ENCODE measurements around the gene USF3. TPM values are rescaled to one million over a fixed set of nuclear protein-coding genes. Genes with fewer than 3 reads are reported as not detected.

USF3 gene
- total and polyA plus RNA-seq, 2 experiments from 2014 or later: 10.1 to 23.5 TPM

GRCh38 chr3:113685956-113686721 is 10.3 kb downstream of the USF3 start:
- Histone ChIP-seq H3K4me2 (peak overlapping the region; percentile 14; the same call in 1 of the 2 replicates), H3K4me3 (no peak overlapping the region), H3K9me2 (ENCODE audit: insufficient read depth) (peaks cover 7% of the 10 kb centered on the region; the same call in 1 of the 2 replicates), H3K27ac (ENCODE audit: low read depth) (no peak overlapping the region), H3K79me2 (replicated peaks; ENCODE audit: insufficient read depth) (peaks cover 35% of the 10 kb centered on the region), H3K4me1 (ENCODE audit: insufficient read depth) (peaks cover 14% of the 10 kb centered on the region), H2AFZ (no peak overlapping the region), H3F3A (replicated peaks; ENCODE audit: low read depth) (no peaks in the 10 kb centered on the region), H3K36me3 (ENCODE audit: insufficient read depth) (no peaks in the 10 kb centered on the region), H4K20me1 (replicated peaks; ENCODE audit: insufficient read depth) (no peaks in the 10 kb centered on the region), H3K27me3 (ENCODE audit: insufficient read depth) (no peaks in the 10 kb centered on the region)
- no peak for TF ChIP-seq EZH2 (IDR thresholded peaks at IDR 0.05; ENCODE audit: low read depth, unreplicated experiment)
- peak; percentile 25; the same call in 1 of the 2 replicates for TF ChIP-seq ZNF462 (CRISPR knock-in tag; IDR thresholded peaks at IDR 0.05)
- Mint-ChIP-seq H3K27ac (peak overlapping the region; percentile 71), H3K4me1 (peaks cover 20% of the 10 kb centered on the region), H3K9me3 (peaks cover 3% of the 10 kb centered on the region; the same call in 2 of the 3 replicates), H3K27me3 (ENCODE audit: insufficient read depth, low read depth, poor library complexity) (no peaks in the 10 kb centered on the region), H3K4me3 (no peak overlapping the region; the same call in 1 of the 3 replicates), H3K36me3 (ENCODE audit: low read depth) (peaks cover 29% of the 10 kb centered on the region; the same call in 2 of the 3 replicates)
- ATAC-seq (peak; percentile 85), DNase-seq (ENCODE audit: low spot score) (peak; percentile 64)

- Mint-ChIP-seq H3K4me1 (peaks cover 20% of the 10 kb centered on the region), H3K27ac (no peak overlapping the region), H3K4me3 (no peak overlapping the region), H3K27me3 (ENCODE audit: insufficient read depth, low read depth, poor library complexity) (no peaks in the 10 kb centered on the region), H3K9me3 (peaks cover 3% of the 10 kb centered on the region; the same call in 2 of the 3 replicates), H3K36me3 (ENCODE audit: low read depth) (peaks cover 30% of the 10 kb centered on the region; the same call in 2 of the 3 replicates)
- no peak for DNase-seq (ENCODE audit: low spot score)
- no peak overlapping the region for H3K4me3 ChIP-seq
- H3K27ac ChIP-seq (ENCODE audit: low read depth): no peak overlapping the region
- no peaks in the 10 kb centered on the region for H3K27me3 ChIP-seq (ENCODE audit: insufficient read depth)
- H4K20me1 ChIP-seq (replicated peaks; ENCODE audit: insufficient read depth): no peaks in the 10 kb centered on the region
- peaks cover 14% of the 10 kb centered on the region for H3K4me1 ChIP-seq (ENCODE audit: insufficient read depth)
- peaks cover 27% of the 10 kb centered on the region for H3K79me2 ChIP-seq (replicated peaks; ENCODE audit: insufficient read depth)
- no peaks in the 10 kb centered on the region for H3K36me3 ChIP-seq (ENCODE audit: insufficient read depth)
- no peak overlapping the region for H2AFZ ChIP-seq
- no peak overlapping the region for H3K4me2 ChIP-seq
- no peak for ATAC-seq
- no peaks in the 10 kb centered on the region for H3F3A ChIP-seq (replicated peaks; ENCODE audit: low read depth)
- peaks cover 7% of the 10 kb centered on the region; the same call in 1 of the 2 replicates for H3K9me2 ChIP-seq (ENCODE audit: insufficient read depth)
- TF ChIP-seq ZNF331 (CRISPR knock-in tag; IDR thresholded peaks at IDR 0.05; ENCODE audit: low read depth): no peak
- TF ChIP-seq CTCF (conservative IDR thresholded peaks at IDR 0.05; ENCODE audit: low read depth in 2 of 2): no peak
- no peak for TF ChIP-seq EZH2 (IDR thresholded peaks at IDR 0.05; ENCODE audit: low read depth, unreplicated experiment)
- no peak for TF ChIP-seq NANOG (IDR thresholded peaks at IDR 0.05; ENCODE audit: borderline replicate concordance)
These were observed 11.3 kb downstream of the USF3 start for GRCh38 chr3:113685124-113685523.
